ENCODE data around the gene SLC25A43. TPM values are rescaled to one million over a fixed set of nuclear protein-coding genes. Genes with fewer than 3 reads are reported as not detected.

Gene SLC25A43
- total RNA-seq, 1 experiment from 2014 or later: 42.3 TPM

GRCh38 chrX:119495734-119496726, 96.9 kb downstream of the SLC25A43 start:
- Histone ChIP-seq H3K9me3 (ENCODE audit: insufficient read depth, low read depth) (no peaks in the 10 kb centered on the region), H2AFZ (no peak overlapping the region), H3K4me3 (no peak overlapping the region), H3K4me1 (replicated peaks; ENCODE audit: insufficient read depth) (peaks cover 13% of the 10 kb centered on the region), H3K79me2 (ENCODE audit: low read depth) (no peaks in the 10 kb centered on the region), H4K20me1 (ENCODE audit: insufficient read depth) (no peaks in the 10 kb centered on the region), H3K36me3 (ENCODE audit: low read depth) (no peaks in the 10 kb centered on the region), H3K27me3 (ENCODE audit: insufficient read depth, low read depth) (no peaks in the 10 kb centered on the region), H3K9me2 (ENCODE audit: insufficient read depth) (no peaks in the 10 kb centered on the region), H3K27ac (no peak overlapping the region), H3K4me2 (no peak overlapping the region), H3F3A (ENCODE audit: insufficient read depth, low read depth) (peaks cover 12% of the 10 kb centered on the region)
- peak in 1 of 2 experiments; percentile 13 for DNase-seq
- ChIA-PET POLR2A (ENCODE audit: unreplicated experiment) (no interaction called here), CTCF (no interaction called here)
- TF ChIP-seq EZH2 (IDR thresholded peaks at IDR 0.05; ENCODE audit: low read depth) (no peak), CTCF (conservative IDR thresholded peaks at IDR 0.05) (no peak)
- BruUV-seq (replicated peaks): no TSS peak
- intact Hi-C loops (cut with micrococcal nuclease; ENCODE audit: unreplicated experiment): no loop called here

DNA sequence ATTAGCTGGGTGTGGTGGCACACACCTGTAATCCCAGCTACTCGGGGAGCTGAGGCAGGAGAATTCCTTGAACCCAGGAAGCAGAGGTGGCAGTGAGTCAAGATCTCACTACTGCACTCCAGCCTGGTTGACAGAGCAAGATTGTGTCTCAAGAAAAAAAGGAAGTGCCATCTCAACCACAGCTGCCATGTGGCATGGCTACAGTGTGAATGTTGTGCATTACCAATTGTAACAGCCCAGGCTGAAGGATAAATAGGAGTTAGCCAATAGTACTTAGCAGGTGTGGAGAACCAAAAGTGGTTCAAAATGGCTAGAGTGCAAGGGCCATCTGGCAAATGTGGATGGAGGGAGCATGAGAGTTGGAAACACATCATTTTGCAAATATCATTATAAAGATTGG, 98.0 kb downstream of the SLC25A43 start:
- H3K9me2 ChIP-seq (ENCODE audit: insufficient read depth): no peaks in the 10 kb centered on the region
- H3K4me3 ChIP-seq: no peak overlapping the region
- H3K36me3 ChIP-seq (ENCODE audit: low read depth): no peaks in the 10 kb centered on the region
- peaks cover 23% of the 10 kb centered on the region for H3F3A ChIP-seq (ENCODE audit: insufficient read depth, low read depth)
- ChIA-PET CTCF (no interaction called here), POLR2A (ENCODE audit: unreplicated experiment) (interaction anchor here (0.8 kb wide), 1 partner anchor 295 kb away, joined by 3 read pairs; no protein-coding TSS in a partner anchor)
- no peak for TF ChIP-seq EZH2 (IDR thresholded peaks at IDR 0.05; ENCODE audit: low read depth)
- TF ChIP-seq CTCF (conservative IDR thresholded peaks at IDR 0.05): no peak
- H3K79me2 ChIP-seq (ENCODE audit: low read depth): no peaks in the 10 kb centered on the region
- H2AFZ ChIP-seq: no peak overlapping the region
- no peak for DNase-seq
- intact Hi-C loops (cut with micrococcal nuclease; ENCODE audit: unreplicated experiment): no loop called here
- BruUV-seq (replicated peaks): no TSS peak
- peaks cover 24% of the 10 kb centered on the region for H3K4me1 ChIP-seq (replicated peaks; ENCODE audit: insufficient read depth)
- no peaks in the 10 kb centered on the region for H4K20me1 ChIP-seq (ENCODE audit: insufficient read depth)
- no peak overlapping the region for H3K27ac ChIP-seq
- H3K27me3 ChIP-seq (ENCODE audit: insufficient read depth, low read depth): no peaks in the 10 kb centered on the region
- no peaks in the 10 kb centered on the region for H3K9me3 ChIP-seq (ENCODE audit: insufficient read depth, low read depth)
- no peak overlapping the region for H3K4me2 ChIP-seq

DNA sequence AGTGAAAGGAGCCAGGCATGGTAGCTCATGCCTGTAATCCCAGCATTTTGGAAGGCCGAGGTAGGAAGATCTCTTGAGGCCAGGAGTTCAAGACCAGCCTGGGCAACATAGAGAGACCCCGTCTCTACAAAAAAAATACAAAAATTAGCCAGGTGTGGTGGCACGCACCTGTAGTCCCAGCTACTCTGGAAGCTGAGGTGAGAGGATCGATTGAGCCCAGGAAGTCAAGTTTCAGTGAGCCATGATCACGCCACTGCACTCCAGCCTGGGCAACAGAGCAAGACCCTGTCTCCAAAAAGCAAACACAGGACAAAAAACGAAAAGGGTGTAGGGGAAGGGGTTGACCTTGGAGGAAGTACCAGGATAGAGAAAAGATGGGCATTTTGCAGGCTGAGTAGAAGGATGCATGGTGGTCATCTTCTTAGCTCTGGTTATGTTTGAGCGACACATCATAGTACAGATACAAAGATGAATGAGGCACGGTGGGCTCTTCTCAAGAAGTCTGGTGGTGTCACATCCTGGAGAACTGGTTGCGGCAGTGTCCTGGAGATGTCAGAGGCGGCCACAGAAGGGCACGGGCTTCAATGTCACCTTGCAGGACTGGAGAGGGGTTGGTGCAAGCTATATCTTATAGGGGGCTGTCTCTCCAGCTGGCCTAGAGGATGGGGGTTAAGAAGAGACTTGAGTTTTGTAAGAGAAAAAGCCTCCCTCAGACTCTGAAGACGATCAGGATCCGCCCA, 101.1 kb downstream of the SLC25A43 start:
- Histone ChIP-seq H3K27me3 (ENCODE audit: insufficient read depth, low read depth) (no peaks in the 10 kb centered on the region), H3K4me3 (no peak overlapping the region), H3K9me2 (ENCODE audit: insufficient read depth) (no peaks in the 10 kb centered on the region), H3K27ac (peak overlapping the region; percentile 95), H3K4me2 (peak overlapping the region; percentile 86; the same call in 1 of the 2 replicates), H3K9me3 (ENCODE audit: insufficient read depth, low read depth) (no peaks in the 10 kb centered on the region), H3K36me3 (ENCODE audit: low read depth) (no peaks in the 10 kb centered on the region), H4K20me1 (ENCODE audit: insufficient read depth) (no peaks in the 10 kb centered on the region), H2AFZ (no peak overlapping the region), H3K4me1 (replicated peaks; ENCODE audit: insufficient read depth) (peaks cover 49% of the 10 kb centered on the region), H3K79me2 (ENCODE audit: low read depth) (no peaks in the 10 kb centered on the region), H3F3A (ENCODE audit: insufficient read depth, low read depth) (peaks cover 51% of the 10 kb centered on the region)
- ChIA-PET POLR2A (ENCODE audit: unreplicated experiment) (interaction anchor here (0.6 to 1.0 kb wide), 3 partner anchors 13 to 370 kb away, joined by 3 to 16 read pairs (median 12); no protein-coding TSS in a partner anchor), CTCF (interaction anchor here (1.0 kb wide), 1 partner anchor 105 kb away, joined by 3 read pairs; no protein-coding TSS in a partner anchor)
- intact Hi-C loops (cut with micrococcal nuclease; ENCODE audit: unreplicated experiment): loop anchor here (5.0 kb wide), 1 partner anchor 263 kb away; the partner anchor contains the start of gene PGRMC1
- BruUV-seq (replicated peaks): no TSS peak
- DNase-seq: no peak
- TF ChIP-seq EZH2 (IDR thresholded peaks at IDR 0.05; ENCODE audit: low read depth) (no peak), CTCF (conservative IDR thresholded peaks at IDR 0.05) (no peak)
